Sigmoid colon (tissue), 7 donors: ENCODE data around the gene MYL4. TPM values are rescaled to one million over a fixed set of nuclear protein-coding genes. Genes with fewer than 3 reads are reported as not detected.

Source experiments
- DNase-seq: peaks from one replicate; pipeline ENCODE4 v3.0.0-alpha.2; 2019
- H3K27ac ChIP-seq, 4 donors: fragments of 200-600 bp; sonication (generic); one replicate each; pipeline ENCODE4 v1.5.1; 2016 to 2019; ENCODE audit warnings: mild to moderate bottlenecking in 1 of 4
- H3K27me3 ChIP-seq, 3 donors: fragments of 200-600 bp; sonication (generic); one replicate each; pipeline ENCODE4 v1.5.1; 2019; ENCODE audit warnings: mild to moderate bottlenecking in 1 of 3
- H3K36me3 ChIP-seq, 4 donors: fragments of 200-600 bp; sonication (generic); one replicate each; pipeline ENCODE4 v1.5.1; 2016 to 2019
- H3K4me1 ChIP-seq, 4 donors: fragments of 200-600 bp; sonication (generic); one replicate each; pipeline ENCODE4 v1.5.1; 2017 to 2019
- H3K4me3 ChIP-seq, 4 donors: fragments of 200-600 bp; sonication (generic); one replicate each; pipeline ENCODE4 v1.5.1; 2017 to 2019; ENCODE audit warnings: mild to moderate bottlenecking in 2 of 4, moderate library complexity in 1 of 4
- H3K9me3 ChIP-seq, 4 donors: fragments of 200-600 bp in 3 of 4; sonication (generic) in 3 of 4; one replicate each; pipeline versions ENCODE4 v1.5.1 to v1.6.1; 2013 to 2019
- CTCF ChIP-seq, 4 experiments: fragments of 450-650 bp in 3 of 4; fragments of 200-600 bp in 1 of 4; IDR thresholded peaks; one replicate each; pipeline ENCODE4 v1.5.1; 2016 to 2019; ENCODE audit warnings: antibody characterized with exemption in 4 of 4, mild to moderate bottlenecking in 3 of 4, moderate library complexity in 2 of 4
- EP300 ChIP-seq, 4 donors: sonication (generic); formaldehyde crosslinking; IDR thresholded peaks; one replicate each; pipeline ENCODE4 v1.6.1; 2017; ENCODE audit warnings: antibody characterized with exemption in 4 of 4
- POLR2A ChIP-seq, 2 donors: fragments of 450-650 bp; IDR thresholded peaks; one replicate each; pipeline ENCODE4 v1.6.1; 2016; ENCODE audit warnings: antibody characterized with exemption in 2 of 2, mild to moderate bottlenecking in 2 of 2, moderate library complexity in 2 of 2
- POLR2AphosphoS5 ChIP-seq, 4 donors: sonication (generic); formaldehyde crosslinking; IDR thresholded peaks; one replicate each; pipeline ENCODE4 v1.6.1; 2017; ENCODE audit warnings: antibody characterized with exemption in 4 of 4
- WGBS, 2 donors: extraction: QIAGEN DNeasy Blood & Tissue Kit; methylation state at CpG; one replicate each; pipeline ENCODE4 v1.1.7; 2013; 5-methylcytosine and 5-hydroxymethylcytosine counted together
- intact Hi-C: fragments of 100-400 bp; cut with DNase I; formaldehyde crosslinking; loops from one replicate; pipeline ENCODE4 v1.15.1; 2023
- polyA plus RNA-seq, 3 donors: library from polyadenylated mRNA; stranded (reverse); fragments of 200-250 nt; gene quantifications; one replicate each; pipeline ENCODE4 v1.2.3, GENCODE V29; 2013
- total RNA-seq, 4 donors: library from RNA; depleted of rRNA; stranded (reverse); fragments of >200 nt; gene quantifications; one replicate each; pipeline ENCODE4 v1.1.0, GENCODE V29; 2016
- donor health status: healthy with polysubstance abuse.
- donor health status: Bipolar disorder and iron deficiency.
- donor health status: healthy.

The MYL4 gene
- total and polyA plus RNA-seq, 7 donors: 0.31 to 2.8 (median 1.1) TPM; not detected in 4

DNA sequence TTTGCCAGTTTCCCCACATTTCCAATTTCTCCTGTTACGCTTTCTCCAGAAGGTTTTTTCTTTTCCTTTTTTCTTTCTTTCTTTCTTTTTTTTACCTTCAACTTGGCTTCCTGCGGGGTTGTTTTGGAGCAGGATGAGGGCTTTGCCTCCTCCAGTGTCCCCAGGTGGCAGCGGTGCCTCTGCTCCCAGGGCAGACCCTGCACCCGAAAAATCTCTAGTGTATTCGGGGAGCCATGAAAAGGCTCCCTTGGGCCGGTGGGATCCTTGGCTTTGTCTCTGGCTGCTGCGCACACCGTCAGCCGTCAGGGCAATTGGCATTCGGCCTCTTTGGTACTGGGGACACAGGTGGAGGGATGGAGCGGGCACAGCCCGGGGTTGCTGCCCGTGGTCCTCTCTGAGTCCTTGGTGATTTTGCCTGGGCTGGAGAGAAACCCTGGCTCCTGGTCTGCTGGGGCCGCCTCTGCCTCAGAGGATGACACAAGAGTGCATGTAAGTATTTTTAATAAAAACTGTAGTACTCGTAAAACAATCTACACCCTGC lies 45.3 kb downstream of the MYL4 start:
- intact Hi-C loops: loop anchor here (1.0 to 2.0 kb wide), 2 partner anchors 20 to 26 kb away; no protein-coding TSS in a partner anchor
- no peak for TF ChIP-seq POLR2A (IDR thresholded peaks at IDR 0.05)
- TF ChIP-seq CTCF (IDR thresholded peaks at IDR 0.05): no peak
- no peak for TF ChIP-seq EP300 (IDR thresholded peaks at IDR 0.05)
- H3K9me3 ChIP-seq: no peaks in the 10 kb centered on the region
- H3K4me1 ChIP-seq: peaks cover 0 to 38% (median 34%) of the 10 kb centered on the region in 4 donors
- H3K4me3 ChIP-seq: peak overlapping the region; percentile 78 to 92 (median 84)
- H3K36me3 ChIP-seq: no peaks in the 10 kb centered on the region
- WGBS, 2 donors: 10 to 17% methylated on average over 15 of the region's 15 CpGs
- no peaks in the 10 kb centered on the region for H3K27me3 ChIP-seq
- peak overlapping the region; percentile 90 to 94 (median 93) for H3K27ac ChIP-seq
- peak; percentile 66 for DNase-seq

DNA sequence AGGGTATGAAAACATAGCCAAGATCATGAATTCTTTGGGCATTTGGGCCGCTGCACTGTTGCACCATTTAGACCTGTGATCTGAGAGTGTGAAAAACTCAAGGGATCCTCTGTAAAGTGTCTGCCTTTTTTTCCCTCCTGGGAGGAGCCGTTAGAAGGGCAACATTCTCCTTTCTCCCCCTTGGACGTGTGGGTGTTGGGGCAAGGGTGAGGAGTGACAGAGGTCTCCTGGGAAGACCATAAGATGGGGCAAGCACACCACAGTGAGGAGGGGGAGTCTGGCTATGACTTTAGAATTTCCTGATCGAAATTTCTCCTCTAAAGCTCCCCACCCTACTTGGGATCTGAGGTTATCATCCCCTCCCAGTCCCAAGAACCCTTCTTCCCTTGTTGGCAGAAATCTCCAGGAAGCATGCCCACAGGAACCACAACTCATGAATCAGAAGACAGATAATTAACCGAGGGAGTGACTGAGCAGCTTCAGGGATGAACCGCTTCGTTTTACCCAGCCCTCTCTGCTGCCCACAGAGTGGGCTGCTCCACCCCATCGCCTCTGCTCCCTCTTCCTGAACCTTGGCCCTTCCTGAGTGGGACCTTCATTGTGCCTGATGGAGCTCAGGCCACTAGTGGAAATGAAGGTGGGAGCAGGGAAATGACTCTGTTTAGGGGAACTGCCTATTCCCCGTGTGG lies 48.6 kb downstream of the MYL4 start:
- TF ChIP-seq EP300 (IDR thresholded peaks at IDR 0.05) (no peak), POLR2AphosphoS5 (IDR thresholded peaks at IDR 0.05) (peak in 1 of 4 donors; percentile 8), POLR2A (IDR thresholded peaks at IDR 0.05) (no peak), CTCF (IDR thresholded peaks at IDR 0.05) (no peak)
- no peak for DNase-seq
- Histone ChIP-seq H3K4me3 (no peak overlapping the region), H3K36me3 (no peaks in the 10 kb centered on the region), H3K27ac (peak overlapping the region; percentile 17 to 94 (median 69)), H3K4me1 (peaks cover 0 to 53% (median 38%) of the 10 kb centered on the region in 4 donors), H3K27me3 (no peaks in the 10 kb centered on the region), H3K9me3 (no peaks in the 10 kb centered on the region)
- WGBS, 2 donors: 30 to 46% methylated on average over 9 of the region's 9 CpGs
- intact Hi-C loops: no loop called here

- no peaks in the 10 kb centered on the region for H3K9me3 ChIP-seq
- H3K4me3 ChIP-seq: no peak overlapping the region
- DNase-seq: no peak
- no peak for TF ChIP-seq EP300 (IDR thresholded peaks at IDR 0.05)
- TF ChIP-seq POLR2A (IDR thresholded peaks at IDR 0.05): no peak
- TF ChIP-seq CTCF (IDR thresholded peaks at IDR 0.05): no peak
- no peak for TF ChIP-seq POLR2AphosphoS5 (IDR thresholded peaks at IDR 0.05)
- peaks cover 0 to 54% (median 43%) of the 10 kb centered on the region in 4 donors for H3K4me1 ChIP-seq
- WGBS, 2 donors: 81 to 83% methylated on average over 7 of the region's 7 CpGs
- H3K27me3 ChIP-seq: no peaks in the 10 kb centered on the region
- intact Hi-C loops: no loop called here
- no peaks in the 10 kb centered on the region for H3K36me3 ChIP-seq
- peak overlapping the region in 3 of 4 donors; percentile 21 to 44 (median 36) for H3K27ac ChIP-seq
Measured at GRCh38 chr17:47262586-47262985, 53.4 kb downstream of the MYL4 start.

DNA sequence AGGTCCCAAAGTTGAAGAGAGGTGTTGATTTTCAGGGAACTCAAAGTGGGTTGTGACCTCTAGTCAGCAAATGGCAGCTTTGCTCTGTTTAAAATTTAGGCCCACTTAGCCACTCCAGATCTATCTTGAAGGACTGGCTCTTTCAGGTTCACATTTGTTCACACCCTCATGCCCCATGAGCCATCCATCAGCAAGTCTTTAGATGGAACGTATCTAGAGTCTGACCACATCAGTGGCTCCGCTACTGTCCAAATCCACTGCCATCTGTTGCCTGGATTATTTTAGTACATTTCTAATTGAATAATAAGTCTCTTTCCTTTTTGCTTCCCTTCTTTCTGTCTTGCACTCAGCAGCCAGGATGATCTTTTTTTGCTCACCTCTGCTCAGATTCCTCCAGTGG lies 55.0 kb downstream of the MYL4 start:
- Histone ChIP-seq H3K27ac (peak overlapping the region in 3 of 4 donors; percentile 2 to 92 (median 44)), H3K4me1 (peaks cover 0 to 47% (median 39%) of the 10 kb centered on the region in 4 donors), H3K9me3 (no peaks in the 10 kb centered on the region), H3K27me3 (no peaks in the 10 kb centered on the region), H3K36me3 (no peaks in the 10 kb centered on the region), H3K4me3 (no peak overlapping the region)
- WGBS, 2 donors: 95 to 96% methylated on average over 2 of the region's 2 CpGs
- TF ChIP-seq CTCF (IDR thresholded peaks at IDR 0.05) (no peak), EP300 (IDR thresholded peaks at IDR 0.05) (no peak), POLR2AphosphoS5 (IDR thresholded peaks at IDR 0.05) (no peak), POLR2A (IDR thresholded peaks at IDR 0.05) (no peak)
- intact Hi-C loops: no loop called here
- DNase-seq: no peak
